ENCODE measurements around the gene ANKRD23. TPM values are rescaled to one million over a fixed set of nuclear protein-coding genes. Genes with fewer than 3 reads are reported as not detected.

Gene ANKRD23
- total RNA-seq, 1 donor = 2.3 TPM

GRCh38 chr2:96881349-96882195 is 37.8 kb upstream of the ANKRD23 start:
- no peak for TF ChIP-seq CTCF (IDR thresholded peaks at IDR 0.05; ENCODE audit: insufficient read depth, low read length)
- no peak for DNase-seq (ENCODE audit: low read depth)
- no peak overlapping the region for H3K4me3 ChIP-seq (ENCODE audit: low read depth, low read length)

GRCh38 chr2:96880891-96881273 is 37.1 kb upstream of the ANKRD23 start:
- H3K4me3 ChIP-seq (ENCODE audit: low read depth, low read length) = no peak overlapping the region
- DNase-seq (ENCODE audit: low read depth) = no peak
- TF ChIP-seq CTCF (IDR thresholded peaks at IDR 0.05; ENCODE audit: insufficient read depth, low read length) = no peak

GRCh38 chr2:96879545-96880040 is 35.8 kb upstream of the ANKRD23 start:
- DNase-seq (ENCODE audit: low read depth) = no peak
- TF ChIP-seq CTCF (IDR thresholded peaks at IDR 0.05; ENCODE audit: insufficient read depth, low read length) = no peak

GRCh38 chr2:96878796-96879544 is 35.1 kb upstream of the ANKRD23 start:
- H3K4me3 ChIP-seq (ENCODE audit: low read depth, low read length) = no peak overlapping the region
- no peak for TF ChIP-seq CTCF (IDR thresholded peaks at IDR 0.05; ENCODE audit: insufficient read depth, low read length)
- no peak for DNase-seq (ENCODE audit: low read depth)

More at GRCh38 chr2:96879545-96880040, 35.8 kb upstream of the ANKRD23 start:
- H3K4me3 ChIP-seq (ENCODE audit: low read depth, low read length) = no peak overlapping the region

GRCh38 chr2:96878171-96878570 is 34.4 kb upstream of the ANKRD23 start:
- no peak for TF ChIP-seq CTCF (IDR thresholded peaks at IDR 0.05; ENCODE audit: insufficient read depth, low read length)
- no peak overlapping the region for H3K4me3 ChIP-seq (ENCODE audit: low read depth, low read length)

GRCh38 chr2:96877631-96878092 is 33.8 kb upstream of the ANKRD23 start:
- TF ChIP-seq CTCF (IDR thresholded peaks at IDR 0.05; ENCODE audit: insufficient read depth, low read length) = no peak
- no peak for DNase-seq (ENCODE audit: low read depth)
- H3K4me3 ChIP-seq (ENCODE audit: low read depth, low read length) = no peak overlapping the region

More at GRCh38 chr2:96878171-96878570, 34.4 kb upstream of the ANKRD23 start:
- DNase-seq (ENCODE audit: low read depth) = no peak
